Mucosa of rectum (tissue), 2 donors: ENCODE measurements around the gene LCOR.

Source experiments
- H3K27ac ChIP-seq, 2 donors: one replicate each; pipeline ENCODE4 v1.7.0; 2013; ENCODE audit warnings: inconsistent platforms in 2 of 2, low read depth in 2 of 2, low read length in 2 of 2
- H3K27me3 ChIP-seq, 2 donors: one replicate each; pipeline ENCODE4 v1.7.0; 2013; ENCODE audit warnings: low read length in 2 of 2; ENCODE audit not compliant: control insufficient read depth in 2 of 2, insufficient read depth in 2 of 2
- H3K36me3 ChIP-seq, 2 donors: one replicate each; pipeline ENCODE4 v1.7.0; 2013; ENCODE audit warnings: low read length in 2 of 2; ENCODE audit not compliant: control insufficient read depth in 2 of 2, insufficient read depth in 2 of 2
- H3K4me1 ChIP-seq, 2 donors: one replicate each; pipeline ENCODE4 v1.7.0; 2013; ENCODE audit warnings: low read length in 2 of 2, mild to moderate bottlenecking in 1 of 2; ENCODE audit not compliant: control insufficient read depth in 2 of 2, insufficient read depth in 2 of 2
- H3K4me3 ChIP-seq, 2 donors: one replicate each; pipeline ENCODE4 v1.7.0; 2013; ENCODE audit warnings: low read length in 2 of 2
- H3K9ac ChIP-seq, 2 donors: one replicate each; pipeline ENCODE4 v1.7.0; 2013; ENCODE audit warnings: low read length in 2 of 2, low read depth in 1 of 2, mild to moderate bottlenecking in 1 of 2
- H3K9me3 ChIP-seq, 2 donors: one replicate each; pipeline ENCODE4 v1.7.0; 2013; ENCODE audit warnings: low read length in 2 of 2; ENCODE audit not compliant: control insufficient read depth in 2 of 2
- donor health status: healthy.
- donor health status: Normal muscosa, but diverticular disease.

LCOR gene

DNA sequence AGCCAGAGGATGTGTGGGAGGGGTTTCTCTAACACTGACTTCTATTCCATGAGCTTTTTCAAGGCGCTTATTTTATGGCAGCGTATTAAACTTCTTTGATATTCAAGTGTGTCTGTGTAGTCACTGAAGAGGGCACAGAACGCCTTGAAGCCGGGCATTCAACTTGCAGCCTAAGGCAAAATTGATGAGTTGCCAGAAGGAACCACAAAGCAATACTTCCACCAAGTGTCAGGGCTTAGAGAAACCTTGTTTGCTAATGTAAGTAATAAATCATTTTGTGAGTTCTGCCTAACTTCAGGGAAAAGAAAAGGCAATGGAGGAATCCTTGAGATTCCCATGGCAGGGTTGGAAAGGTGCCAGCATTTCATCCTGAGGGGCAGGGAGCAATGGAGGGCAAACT is 163.8 kb downstream of the LCOR start:
- no peaks in the 10 kb centered on the region for H3K36me3 ChIP-seq
- no peak overlapping the region for H3K27ac ChIP-seq
- no peaks in the 10 kb centered on the region for H3K9me3 ChIP-seq
- H3K27me3 ChIP-seq: no peaks in the 10 kb centered on the region
- no peak overlapping the region for H3K9ac ChIP-seq
- no peak overlapping the region for H3K4me3 ChIP-seq
- no peaks in the 10 kb centered on the region for H3K4me1 ChIP-seq

DNA sequence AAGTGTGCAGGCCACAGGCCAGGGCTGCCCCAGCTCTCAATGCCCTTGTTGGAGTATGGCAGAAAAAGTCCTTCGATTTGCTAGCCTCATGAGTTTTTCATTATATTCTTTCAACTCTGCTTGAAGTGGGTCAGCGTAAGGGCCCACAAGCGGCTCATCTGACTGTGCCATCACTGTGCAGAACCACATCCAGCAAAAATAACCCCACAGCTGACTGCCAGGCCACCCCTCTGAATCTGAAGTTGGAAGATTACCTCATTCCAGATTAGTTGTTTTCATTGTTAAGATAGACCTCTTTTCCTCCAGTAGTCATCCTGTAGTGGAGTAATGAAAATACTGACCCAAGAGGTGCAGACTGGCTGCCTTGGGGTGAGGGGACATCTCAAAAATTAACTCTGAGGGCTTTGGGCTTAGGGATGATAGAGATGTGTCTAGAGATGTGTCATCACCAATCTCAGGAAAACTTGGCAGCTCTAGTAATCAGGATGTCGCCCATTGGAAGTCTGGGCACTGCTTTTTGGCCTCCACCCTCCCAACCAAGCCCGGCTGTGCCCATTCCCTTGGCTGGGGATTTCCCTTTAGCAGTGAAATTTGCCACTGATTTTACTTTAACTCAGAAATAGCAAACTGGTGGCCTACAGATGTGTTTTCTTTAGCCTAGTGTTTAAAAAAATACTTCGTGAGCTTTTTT is 164.3 kb downstream of the LCOR start:
- Histone ChIP-seq H3K9me3 (no peaks in the 10 kb centered on the region), H3K27ac (no peak overlapping the region), H3K27me3 (no peaks in the 10 kb centered on the region)

DNA sequence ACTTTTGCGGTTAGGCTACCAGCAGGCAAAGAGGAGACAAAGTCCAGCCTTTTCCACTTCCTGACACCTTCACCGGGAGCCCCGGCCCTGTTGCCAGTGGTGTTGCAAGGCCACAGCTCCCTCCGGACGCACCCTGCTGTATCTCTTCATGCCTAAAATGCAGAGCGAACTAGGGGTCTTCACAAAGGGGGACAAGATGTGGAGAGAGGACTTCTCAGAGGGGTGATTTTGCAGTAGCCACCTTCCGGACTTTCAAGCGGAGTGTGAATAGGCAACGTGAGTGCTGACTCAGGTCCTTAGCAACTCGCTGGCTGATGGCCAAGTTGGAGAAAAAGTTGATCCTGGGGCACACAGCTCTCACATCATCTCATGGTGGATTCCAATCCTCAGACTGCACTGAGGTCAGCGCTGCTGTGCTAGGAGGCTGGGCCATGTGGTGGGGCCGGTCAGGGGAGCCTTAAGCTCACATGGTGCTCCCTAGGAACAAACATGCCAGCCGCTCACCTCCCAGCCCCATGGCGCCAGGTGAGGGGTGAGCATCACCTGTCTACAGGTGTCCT is 166.3 kb downstream of the LCOR start:
- H3K4me3 ChIP-seq: no peak overlapping the region
- H3K36me3 ChIP-seq: no peaks in the 10 kb centered on the region
- no peaks in the 10 kb centered on the region for H3K9me3 ChIP-seq
- H3K27me3 ChIP-seq: no peaks in the 10 kb centered on the region
- H3K9ac ChIP-seq: no peak overlapping the region
- no peaks in the 10 kb centered on the region for H3K4me1 ChIP-seq
- no peak overlapping the region for H3K27ac ChIP-seq

More for the DNA sequence above, 164.3 kb downstream of the LCOR start:
- Histone ChIP-seq H3K36me3 (no peaks in the 10 kb centered on the region), H3K4me3 (no peak overlapping the region), H3K9ac (no peak overlapping the region), H3K4me1 (no peaks in the 10 kb centered on the region)

DNA sequence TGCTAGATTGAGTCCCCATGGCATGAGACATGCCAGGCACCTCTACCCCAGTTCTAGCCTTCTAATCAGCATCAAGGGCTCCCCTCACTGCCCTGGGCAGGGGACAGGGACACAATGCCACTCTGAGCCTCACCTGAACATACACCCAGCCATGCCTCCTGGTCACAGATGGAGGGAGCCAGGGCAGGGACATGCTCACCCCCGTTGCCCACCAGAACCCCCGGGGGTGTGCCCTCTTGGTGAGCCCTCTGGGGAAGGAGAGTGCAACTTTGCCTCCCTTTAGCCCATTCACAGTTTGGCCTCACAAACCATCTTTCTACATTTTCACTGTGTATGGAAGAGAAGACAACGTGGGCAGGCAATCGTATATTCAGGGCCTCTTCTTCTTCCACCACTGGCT is 167.2 kb downstream of the LCOR start:
- Histone ChIP-seq H3K27ac (no peak overlapping the region), H3K27me3 (no peaks in the 10 kb centered on the region), H3K36me3 (no peaks in the 10 kb centered on the region), H3K4me3 (no peak overlapping the region), H3K4me1 (no peaks in the 10 kb centered on the region), H3K9ac (no peak overlapping the region), H3K9me3 (no peaks in the 10 kb centered on the region)

DNA sequence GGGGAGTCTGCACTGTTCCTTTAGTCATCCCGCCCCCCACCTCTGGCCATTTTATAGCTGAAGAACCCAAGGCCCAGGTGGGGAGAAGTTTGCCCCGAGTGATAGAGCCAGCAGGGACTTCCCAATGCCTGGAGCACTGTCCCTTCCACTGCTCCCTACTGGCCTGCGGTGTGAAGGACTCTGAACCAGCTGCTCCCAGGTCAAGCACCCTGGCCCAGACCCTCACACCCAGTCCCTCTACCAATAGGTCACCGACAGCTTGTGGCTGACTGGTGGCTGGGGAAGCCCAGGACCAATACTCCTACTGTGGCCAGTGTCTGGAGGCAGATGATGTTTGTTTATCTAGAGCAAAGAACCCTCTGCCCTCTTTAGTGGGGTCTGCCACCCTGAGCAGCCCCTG is 167.9 kb downstream of the LCOR start:
- Histone ChIP-seq H3K9ac (no peak overlapping the region), H3K27ac (no peak overlapping the region), H3K27me3 (no peaks in the 10 kb centered on the region), H3K9me3 (no peaks in the 10 kb centered on the region), H3K36me3 (no peaks in the 10 kb centered on the region), H3K4me1 (no peaks in the 10 kb centered on the region), H3K4me3 (no peak overlapping the region)

DNA sequence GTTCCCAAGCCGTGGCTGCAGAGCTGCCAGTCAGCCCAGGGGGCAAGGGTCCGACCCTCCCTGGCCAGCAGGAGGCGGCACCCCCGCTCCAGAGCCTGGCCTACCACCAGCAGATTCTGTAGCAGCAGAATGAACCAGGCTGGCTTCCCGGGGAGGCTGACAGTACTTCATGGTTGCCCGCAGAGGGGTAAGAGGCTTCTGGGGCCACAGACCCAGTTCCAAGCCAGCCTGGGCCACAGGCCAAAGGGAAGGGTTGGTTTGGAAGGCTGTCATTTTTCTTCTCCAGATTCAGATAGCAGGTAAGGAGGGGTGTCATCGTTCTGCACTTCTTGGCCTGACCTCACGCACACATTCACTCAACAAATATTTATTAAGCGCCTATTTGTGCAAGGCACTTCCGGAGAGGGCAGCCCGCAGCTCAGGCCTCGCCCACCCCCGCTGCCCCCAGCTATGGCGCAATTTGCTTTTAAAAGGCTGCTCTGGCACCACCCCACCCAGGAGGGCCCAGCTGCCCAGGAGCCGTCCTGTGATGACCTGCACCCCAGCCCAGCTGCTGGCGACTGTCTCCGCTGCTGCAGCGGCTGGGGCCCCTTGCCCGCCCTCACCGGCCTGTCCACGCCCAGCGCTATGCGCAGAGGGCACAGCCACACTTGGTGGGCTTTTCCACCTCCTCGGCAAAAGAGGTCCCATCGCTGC is 168.5 kb downstream of the LCOR start:
- Histone ChIP-seq H3K36me3 (no peaks in the 10 kb centered on the region), H3K9ac (no peak overlapping the region), H3K4me3 (no peak overlapping the region), H3K27ac (no peak overlapping the region), H3K4me1 (no peaks in the 10 kb centered on the region), H3K27me3 (no peaks in the 10 kb centered on the region), H3K9me3 (no peaks in the 10 kb centered on the region)

- Histone ChIP-seq H3K27me3 (no peaks in the 10 kb centered on the region), H3K36me3 (no peaks in the 10 kb centered on the region), H3K4me3 (no peak overlapping the region), H3K4me1 (no peaks in the 10 kb centered on the region), H3K27ac (no peak overlapping the region), H3K9ac (no peak overlapping the region), H3K9me3 (no peaks in the 10 kb centered on the region)
These were observed 169.3 kb downstream of the LCOR start for GRCh38 chr10:97001183-97001991.

- H3K9me3 ChIP-seq: peaks cover 0 to 7% of the 10 kb centered on the region in 2 donors
These were observed 170.6 kb downstream of the LCOR start for GRCh38 chr10:97002670-97003069.

GRCh38 chr10:97003151-97003803 is 171.2 kb downstream of the LCOR start:
- Histone ChIP-seq H3K36me3 (no peaks in the 10 kb centered on the region), H3K9ac (no peak overlapping the region), H3K9me3 (peaks cover 0 to 7% of the 10 kb centered on the region in 2 donors), H3K4me1 (no peaks in the 10 kb centered on the region), H3K27me3 (no peaks in the 10 kb centered on the region), H3K27ac (no peak overlapping the region), H3K4me3 (no peak overlapping the region)

More at GRCh38 chr10:97002670-97003069, 170.6 kb downstream of the LCOR start:
- H3K9ac ChIP-seq: no peak overlapping the region
- no peak overlapping the region for H3K4me3 ChIP-seq
- no peaks in the 10 kb centered on the region for H3K27me3 ChIP-seq
- H3K36me3 ChIP-seq: no peaks in the 10 kb centered on the region
- no peaks in the 10 kb centered on the region for H3K4me1 ChIP-seq
- H3K27ac ChIP-seq: no peak overlapping the region
